Liver (tissue), 9 donors: ENCODE data around the gene GRIN1. TPM values are rescaled to one million over a fixed set of nuclear protein-coding genes. Genes with fewer than 3 reads are reported as not detected.
A peak's percentile ranks its signal among the peaks of the same experiment; 100 is the strongest.

Source experiments
- DNase-seq: peaks from one replicate; pipeline ENCODE4 v3.0.0-alpha.2; 2017; ENCODE audit warnings: low spot score
- H3K27ac ChIP-seq, 2 donors: one replicate each; pipeline ENCODE4 v1.7.0; 2013; ENCODE audit warnings: inconsistent platforms in 2 of 2, low read length in 2 of 2, control low read depth in 1 of 2, low read depth in 1 of 2, mild to moderate bottlenecking in 1 of 2
- H3K27me3 ChIP-seq, 4 donors: one replicate each; pipeline versions ENCODE4 v1.6.1 to v1.7.0; 2013; ENCODE audit warnings: low read length in 3 of 4, inconsistent platforms in 1 of 4, mild to moderate bottlenecking in 1 of 4, moderate library complexity in 1 of 4; ENCODE audit not compliant: control insufficient read depth in 4 of 4, insufficient read depth in 4 of 4
- H3K36me3 ChIP-seq, 4 donors: one replicate each; pipeline versions ENCODE4 v1.6.1 to v1.7.0; 2013; ENCODE audit warnings: low read length in 3 of 4, mild to moderate bottlenecking in 3 of 4, low read depth in 1 of 4, moderate library complexity in 1 of 4; ENCODE audit not compliant: control insufficient read depth in 4 of 4, insufficient read depth in 3 of 4
- H3K4me1 ChIP-seq, 4 donors: one replicate each; pipeline versions ENCODE4 v1.6.1 to v1.7.0; 2013; ENCODE audit warnings: low read length in 3 of 4, mild to moderate bottlenecking in 3 of 4, moderate library complexity in 1 of 4; ENCODE audit not compliant: control insufficient read depth in 4 of 4, insufficient read depth in 4 of 4
- H3K4me3 ChIP-seq, 3 donors: one replicate each; pipeline versions ENCODE4 v1.6.1 to v1.7.0; 2013; ENCODE audit warnings: low read length in 3 of 3, control low read depth in 1 of 3, low read depth in 1 of 3, mild to moderate bottlenecking in 1 of 3
- H3K9ac ChIP-seq, 2 donors: one replicate each; pipeline ENCODE4 v1.7.0; 2013; ENCODE audit warnings: low read length in 2 of 2, mild to moderate bottlenecking in 2 of 2, moderate library complexity in 2 of 2, control low read depth in 1 of 2, low read depth in 1 of 2
- H3K9me3 ChIP-seq, 4 donors: one replicate each; pipeline versions ENCODE4 v1.6.1 to v1.7.0; 2013; ENCODE audit warnings: low read length in 3 of 4; ENCODE audit not compliant: control insufficient read depth in 4 of 4
- EGR1 ChIP-seq, 2 donors: IDR thresholded peaks; 2 replicates each; pipeline ENCODE4 v1.6.1; 2016 to 2018; ENCODE audit warnings: antibody characterized with exemption in 2 of 2, low read depth in 2 of 2
- FOXA1 ChIP-seq: IDR thresholded peaks from 2 replicates; pipeline ENCODE4 v1.6.1; 2016; ENCODE audit warnings: antibody characterized with exemption
- HNF4G ChIP-seq: IDR thresholded peaks from 2 replicates; pipeline ENCODE4 v1.6.1; 2016; ENCODE audit warnings: antibody characterized with exemption
- JUND ChIP-seq, 2 donors: IDR thresholded peaks; 2 replicates each; pipeline ENCODE4 v1.6.1; 2016; ENCODE audit warnings: antibody characterized with exemption in 2 of 2
- NR2F2 ChIP-seq: IDR thresholded peaks from 2 replicates; pipeline ENCODE4 v1.6.1; 2016; ENCODE audit warnings: antibody characterized with exemption
- RAD21 ChIP-seq, 2 donors: IDR thresholded peaks; 2 replicates each; pipeline ENCODE4 v1.6.1; 2016; ENCODE audit warnings: antibody characterized with exemption in 2 of 2, mild to moderate bottlenecking in 2 of 2
- RXRA ChIP-seq, 2 donors: IDR thresholded peaks; 2 replicates each; pipeline ENCODE4 v1.6.1; 2017 to 2018; ENCODE audit warnings: antibody characterized with exemption in 2 of 2, mild to moderate bottlenecking in 1 of 2
- SP1 ChIP-seq: IDR thresholded peaks from 2 replicates; pipeline ENCODE4 v1.6.1; 2018; ENCODE audit warnings: antibody characterized with exemption, mild to moderate bottlenecking
- TAF1 ChIP-seq: conservative IDR thresholded peaks from 2 replicates; pipeline ENCODE4 v1.6.1; 2016; ENCODE audit warnings: antibody characterized with exemption, mild to moderate bottlenecking
- YY1 ChIP-seq: IDR thresholded peaks from 2 replicates; pipeline ENCODE4 v1.6.1; 2016; ENCODE audit warnings: antibody characterized with exemption, mild to moderate bottlenecking
- WGBS: extraction: QIAGEN DNeasy Blood & Tissue Kit; methylation state at CpG from one replicate; pipeline ENCODE4 v1.1.7; 2013; 5-methylcytosine and 5-hydroxymethylcytosine counted together
- polyA plus RNA-seq, 2 donors: library from polyadenylated mRNA; stranded (reverse) in 1 of 2; unstranded in 1 of 2; fragments of 200-250 nt in 1 of 2; fragments of >200 nt in 1 of 2; fragmentation: Nextera tagmentation in 1 of 2; extraction: Ambion mirVana in 1 of 2; gene quantifications; one replicate each; pipeline versions ENCODE4 v1.2.1 to v1.2.3, GENCODE V29; 2013 to 2015
- total RNA-seq, 2 donors: library from RNA; depleted of rRNA; stranded (reverse); fragments of >200 nt; gene quantifications; one replicate each; pipeline ENCODE4 v1.2.3, GENCODE V29; 2014
- TF ChIP-seq, protein P1 (sequence below): IDR thresholded peaks from 2 replicates; pipeline ENCODE4 v1.6.1; 2016; ENCODE audit warnings: antibody characterized with exemption
- TF ChIP-seq, protein P2 (sequence below): fragments of 150-350 bp; IDR thresholded peaks from 2 replicates; pipeline ENCODE4 v1.5.1; 2017; ENCODE audit warnings: improper control_type of control experiment, low read depth, low read length; ENCODE audit not compliant: missing input control
- TF ChIP-seq, protein P3 (sequence below): IDR thresholded peaks from 2 replicates; pipeline ENCODE4 v1.6.1; 2016; ENCODE audit warnings: antibody characterized with exemption, mild to moderate bottlenecking
- TF ChIP-seq, protein P4 (sequence below): IDR thresholded peaks from 2 replicates; pipeline ENCODE4 v1.6.1; 2016; ENCODE audit warnings: antibody characterized with exemption
- TF ChIP-seq, protein P5 (sequence below): IDR thresholded peaks from 2 replicates; pipeline ENCODE4 v1.6.1; 2016; ENCODE audit warnings: antibody characterized with exemption
- donor health status: healthy.
- donor health status: healthy.
- donor health status: healthy.
- donor health status: healthy.
- donor health status: healthy.

The GRIN1 gene
- total and polyA plus RNA-seq, 4 donors, result 0.05 TPM; not detected in 3

DNA sequence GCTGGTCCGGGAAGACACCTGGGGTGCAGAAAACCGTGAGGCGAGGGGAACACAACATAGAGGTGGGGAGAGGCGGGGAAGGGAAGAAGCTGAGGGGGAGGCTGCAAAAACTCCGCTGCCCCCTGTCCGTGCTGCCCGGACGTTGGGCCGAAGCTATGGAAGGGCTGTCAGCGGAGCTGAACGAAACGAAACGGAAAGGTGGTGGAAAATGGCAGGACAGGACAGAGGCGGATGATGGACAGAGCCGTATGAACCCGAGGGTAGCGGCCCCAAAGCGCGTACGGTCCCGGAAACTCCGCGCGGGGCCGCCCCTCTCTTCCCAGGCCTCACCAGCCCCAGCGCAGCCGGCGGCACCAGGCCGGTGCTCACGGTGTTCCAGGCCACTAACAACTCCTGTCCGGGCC is 49.1 kb downstream of the GRIN1 start:
- Histone ChIP-seq H3K9ac (peak overlapping the region; percentile 64 to 76), H3K4me3 (peak overlapping the region; percentile 74 to 92 (median 86)), H3K4me1 (peaks cover 19 to 50% (median 40%) of the 10 kb centered on the region in 4 donors), H3K27ac (peak overlapping the region; percentile 90 to 92), H3K9me3 (no peaks in the 10 kb centered on the region), H3K27me3 (no peaks in the 10 kb centered on the region), H3K36me3 (peaks cover 9 to 44% (median 11%) of the 10 kb centered on the region in 4 donors)
- no peak for DNase-seq
- TF ChIP-seq, protein P1, sequence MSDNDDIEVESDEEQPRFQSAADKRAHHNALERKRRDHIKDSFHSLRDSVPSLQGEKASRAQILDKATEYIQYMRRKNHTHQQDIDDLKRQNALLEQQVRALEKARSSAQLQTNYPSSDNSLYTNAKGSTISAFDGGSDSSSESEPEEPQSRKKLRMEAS, result no peak
- TF ChIP-seq, protein P2, sequence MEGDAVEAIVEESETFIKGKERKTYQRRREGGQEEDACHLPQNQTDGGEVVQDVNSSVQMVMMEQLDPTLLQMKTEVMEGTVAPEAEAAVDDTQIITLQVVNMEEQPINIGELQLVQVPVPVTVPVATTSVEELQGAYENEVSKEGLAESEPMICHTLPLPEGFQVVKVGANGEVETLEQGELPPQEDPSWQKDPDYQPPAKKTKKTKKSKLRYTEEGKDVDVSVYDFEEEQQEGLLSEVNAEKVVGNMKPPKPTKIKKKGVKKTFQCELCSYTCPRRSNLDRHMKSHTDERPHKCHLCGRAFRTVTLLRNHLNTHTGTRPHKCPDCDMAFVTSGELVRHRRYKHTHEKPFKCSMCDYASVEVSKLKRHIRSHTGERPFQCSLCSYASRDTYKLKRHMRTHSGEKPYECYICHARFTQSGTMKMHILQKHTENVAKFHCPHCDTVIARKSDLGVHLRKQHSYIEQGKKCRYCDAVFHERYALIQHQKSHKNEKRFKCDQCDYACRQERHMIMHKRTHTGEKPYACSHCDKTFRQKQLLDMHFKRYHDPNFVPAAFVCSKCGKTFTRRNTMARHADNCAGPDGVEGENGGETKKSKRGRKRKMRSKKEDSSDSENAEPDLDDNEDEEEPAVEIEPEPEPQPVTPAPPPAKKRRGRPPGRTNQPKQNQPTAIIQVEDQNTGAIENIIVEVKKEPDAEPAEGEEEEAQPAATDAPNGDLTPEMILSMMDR, result no peak
- TF ChIP-seq EGR1 (IDR thresholded peaks at IDR 0.05; ENCODE audit: low read depth in 2 of 2) (no peak), HNF4G (no peak), SP1 (no peak)
- TF ChIP-seq, protein P3, sequence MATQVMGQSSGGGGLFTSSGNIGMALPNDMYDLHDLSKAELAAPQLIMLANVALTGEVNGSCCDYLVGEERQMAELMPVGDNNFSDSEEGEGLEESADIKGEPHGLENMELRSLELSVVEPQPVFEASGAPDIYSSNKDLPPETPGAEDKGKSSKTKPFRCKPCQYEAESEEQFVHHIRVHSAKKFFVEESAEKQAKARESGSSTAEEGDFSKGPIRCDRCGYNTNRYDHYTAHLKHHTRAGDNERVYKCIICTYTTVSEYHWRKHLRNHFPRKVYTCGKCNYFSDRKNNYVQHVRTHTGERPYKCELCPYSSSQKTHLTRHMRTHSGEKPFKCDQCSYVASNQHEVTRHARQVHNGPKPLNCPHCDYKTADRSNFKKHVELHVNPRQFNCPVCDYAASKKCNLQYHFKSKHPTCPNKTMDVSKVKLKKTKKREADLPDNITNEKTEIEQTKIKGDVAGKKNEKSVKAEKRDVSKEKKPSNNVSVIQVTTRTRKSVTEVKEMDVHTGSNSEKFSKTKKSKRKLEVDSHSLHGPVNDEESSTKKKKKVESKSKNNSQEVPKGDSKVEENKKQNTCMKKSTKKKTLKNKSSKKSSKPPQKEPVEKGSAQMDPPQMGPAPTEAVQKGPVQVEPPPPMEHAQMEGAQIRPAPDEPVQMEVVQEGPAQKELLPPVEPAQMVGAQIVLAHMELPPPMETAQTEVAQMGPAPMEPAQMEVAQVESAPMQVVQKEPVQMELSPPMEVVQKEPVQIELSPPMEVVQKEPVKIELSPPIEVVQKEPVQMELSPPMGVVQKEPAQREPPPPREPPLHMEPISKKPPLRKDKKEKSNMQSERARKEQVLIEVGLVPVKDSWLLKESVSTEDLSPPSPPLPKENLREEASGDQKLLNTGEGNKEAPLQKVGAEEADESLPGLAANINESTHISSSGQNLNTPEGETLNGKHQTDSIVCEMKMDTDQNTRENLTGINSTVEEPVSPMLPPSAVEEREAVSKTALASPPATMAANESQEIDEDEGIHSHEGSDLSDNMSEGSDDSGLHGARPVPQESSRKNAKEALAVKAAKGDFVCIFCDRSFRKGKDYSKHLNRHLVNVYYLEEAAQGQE, result no peak
- TF ChIP-seq, protein P4, sequence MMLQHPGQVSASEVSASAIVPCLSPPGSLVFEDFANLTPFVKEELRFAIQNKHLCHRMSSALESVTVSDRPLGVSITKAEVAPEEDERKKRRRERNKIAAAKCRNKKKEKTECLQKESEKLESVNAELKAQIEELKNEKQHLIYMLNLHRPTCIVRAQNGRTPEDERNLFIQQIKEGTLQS, result no peak
- WGBS, result 0% methylated on average over 31 of the region's 31 CpGs

DNA sequence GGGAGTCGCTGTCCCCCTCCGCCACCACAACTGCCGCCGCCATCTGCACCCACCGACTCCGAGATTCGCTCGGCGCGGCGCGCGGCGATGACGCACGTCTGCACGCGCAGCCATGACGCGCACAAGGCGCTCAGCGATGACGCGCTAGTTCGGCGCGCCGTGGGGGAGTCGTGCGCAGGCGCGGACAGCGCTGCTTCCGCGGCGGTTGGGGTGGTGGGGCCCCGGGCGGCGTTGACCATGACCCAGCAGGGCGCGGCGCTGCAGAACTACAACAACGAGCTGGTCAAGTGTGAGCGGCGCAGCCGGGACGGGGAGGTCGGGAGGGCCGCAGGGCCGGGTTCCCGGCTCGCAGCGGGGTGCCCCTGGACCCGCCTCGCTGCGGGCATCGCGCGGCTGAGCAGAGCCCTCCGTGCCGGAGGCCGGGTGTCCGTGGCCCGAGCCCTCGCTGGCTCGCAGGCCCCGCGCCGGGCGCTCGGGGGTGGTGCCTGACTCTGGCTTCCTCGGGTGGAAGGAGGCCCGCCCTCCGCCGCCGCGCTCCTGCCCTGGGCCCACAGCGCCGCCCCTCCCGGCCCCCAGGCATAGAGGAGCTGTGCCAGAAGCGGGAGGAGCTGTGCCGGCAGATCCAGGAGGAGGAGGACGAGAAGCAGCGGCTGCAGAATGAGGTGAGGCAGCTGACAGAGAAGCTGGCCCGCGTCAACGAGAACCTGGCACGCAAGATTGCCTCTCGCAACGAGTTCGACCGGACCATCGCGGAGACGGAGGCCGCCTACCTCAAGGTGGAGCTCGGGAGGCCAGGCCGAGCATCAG is 49.7 kb downstream of the GRIN1 start, which contains the start of the genes ANAPC2 and SSNA1:
Gene ANAPC2, minus strand, starts transcription at position 71 of the 807 bp plus-strand sequence. Its CDS starts 28 bp downstream, at position 43.
Gene SSNA1, plus strand, starts transcription at position 187 of the 807 bp plus-strand sequence. Its CDS starts 51 bp downstream, at position 238.
- Histone ChIP-seq H3K4me1 (peaks cover 19 to 50% (median 40%) of the 10 kb centered on the region in 4 donors), H3K9ac (peak within 1 kb of the TSS; percentile 64 to 76), H3K27ac (peak within 1 kb of the TSS; percentile 90 to 92), H3K36me3 (peaks cover 6 to 38% (median 7%) of the 10 kb centered on the region in 4 donors), H3K4me3 (peak within 1 kb of the TSS; percentile 74 to 92 (median 86)), H3K9me3 (no peaks in the 10 kb centered on the region), H3K27me3 (no peaks in the 10 kb centered on the region)
- DNase-seq, result peak; percentile 95
- under 1% methylated on average over 98 of the region's 98 CpGs for WGBS
- TF ChIP-seq EGR1 (IDR thresholded peaks at IDR 0.05; ENCODE audit: low read depth in 2 of 2), result no peak
- TF ChIP-seq NR2F2, result no peak
- TF ChIP-seq, protein P4, result no peak
- no peak for TF ChIP-seq TAF1
- TF ChIP-seq RXRA (IDR thresholded peaks at IDR 0.05), result no peak
- TF ChIP-seq, protein P5, sequence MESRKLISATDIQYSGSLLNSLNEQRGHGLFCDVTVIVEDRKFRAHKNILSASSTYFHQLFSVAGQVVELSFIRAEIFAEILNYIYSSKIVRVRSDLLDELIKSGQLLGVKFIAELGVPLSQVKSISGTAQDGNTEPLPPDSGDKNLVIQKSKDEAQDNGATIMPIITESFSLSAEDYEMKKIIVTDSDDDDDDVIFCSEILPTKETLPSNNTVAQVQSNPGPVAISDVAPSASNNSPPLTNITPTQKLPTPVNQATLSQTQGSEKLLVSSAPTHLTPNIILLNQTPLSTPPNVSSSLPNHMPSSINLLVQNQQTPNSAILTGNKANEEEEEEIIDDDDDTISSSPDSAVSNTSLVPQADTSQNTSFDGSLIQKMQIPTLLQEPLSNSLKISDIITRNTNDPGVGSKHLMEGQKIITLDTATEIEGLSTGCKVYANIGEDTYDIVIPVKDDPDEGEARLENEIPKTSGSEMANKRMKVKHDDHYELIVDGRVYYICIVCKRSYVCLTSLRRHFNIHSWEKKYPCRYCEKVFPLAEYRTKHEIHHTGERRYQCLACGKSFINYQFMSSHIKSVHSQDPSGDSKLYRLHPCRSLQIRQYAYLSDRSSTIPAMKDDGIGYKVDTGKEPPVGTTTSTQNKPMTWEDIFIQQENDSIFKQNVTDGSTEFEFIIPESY, result no peak
- no peak for TF ChIP-seq HNF4G
- TF ChIP-seq FOXA1, result no peak
- TF ChIP-seq, protein P1, result no peak
- TF ChIP-seq, protein P3, result no peak
- peak; percentile 22 for TF ChIP-seq SP1
- peak in 1 of 2 donors; percentile 55 for TF ChIP-seq RAD21 (IDR thresholded peaks at IDR 0.05)
- TF ChIP-seq YY1, result no peak
- TF ChIP-seq JUND (IDR thresholded peaks at IDR 0.05), result no peak
